Fibroblast of lung (primary cell): ENCODE measurements around the gene CTSD.

Experiments used
- CTCF ChIP-seq, 2 donors: IDR thresholded peaks in 1 of 2; conservative IDR thresholded peaks in 1 of 2; 1 replicate in 1 of 2; 2 replicates in 1 of 2; pipeline ENCODE4 v1.5.1; 2011 to 2012; ENCODE audit warnings: low read length in 2 of 2, control low read depth in 1 of 2, inconsistent platforms in 1 of 2, low read depth in 1 of 2, mild to moderate bottlenecking in 1 of 2
- EZH2 ChIP-seq: IDR thresholded peaks from 2 replicates; pipeline ENCODE4 v1.5.1; 2012; ENCODE audit warnings: low read length, control low read depth, mild to moderate bottlenecking; ENCODE audit errors: missing control alignments

- TF ChIP-seq EZH2, result no peak
- no peak for TF ChIP-seq CTCF (conservative IDR thresholded peaks at IDR 0.05 in 1 of 2, IDR thresholded peaks at IDR 0.05 in 1 of 2; ENCODE audit: low read depth in 1 of 2, low read length in 2 of 2)
Measured at GRCh38 chr11:1755344-1755691, 8.4 kb downstream of the CTSD start.
